GM21423 (cell line): ENCODE data around the gene WFIKKN2.

Experiments used
- ATAC-seq: cut with Tn5 transposase; IDR thresholded peaks from one replicate; pipeline ENCODE4 v1.9.1; 2021; ENCODE audit warnings: mild to moderate bottlenecking, moderate library complexity; ENCODE audit not compliant: unreplicated experiment

The WFIKKN2 gene

GRCh38 chr17:50807675-50808074 lies 27.7 kb upstream of the WFIKKN2 start:
- no peak for ATAC-seq

- no peak for ATAC-seq
These were observed 27.0 kb upstream of the WFIKKN2 start for GRCh38 chr17:50808413-50808812.

GRCh38 chr17:50808888-50809287 lies 26.5 kb upstream of the WFIKKN2 start:
- ATAC-seq, result no peak

- no peak for ATAC-seq
These were observed 21.8 kb upstream of the WFIKKN2 start for GRCh38 chr17:50813583-50813982.

GRCh38 chr17:50815400-50815799 lies 20.0 kb upstream of the WFIKKN2 start:
- ATAC-seq, result no peak

- ATAC-seq, result no peak
These were observed 19.1 kb upstream of the WFIKKN2 start for GRCh38 chr17:50816271-50816670.

GRCh38 chr17:50816771-50817751 lies 18.3 kb upstream of the WFIKKN2 start:
- ATAC-seq, result no peak

GRCh38 chr17:50817838-50818237 lies 17.5 kb upstream of the WFIKKN2 start:
- ATAC-seq, result no peak

GRCh38 chr17:50818261-50818660 lies 17.1 kb upstream of the WFIKKN2 start:
- no peak for ATAC-seq

GRCh38 chr17:50818921-50819657 lies 16.3 kb upstream of the WFIKKN2 start:
- no peak for ATAC-seq

- ATAC-seq, result no peak
These were observed 14.7 kb upstream of the WFIKKN2 start for GRCh38 chr17:50820651-50821050.

GRCh38 chr17:50822550-50822949 lies 12.8 kb upstream of the WFIKKN2 start:
- ATAC-seq, result no peak

GRCh38 chr17:50824429-50824828 lies 11.0 kb upstream of the WFIKKN2 start:
- no peak for ATAC-seq

GRCh38 chr17:50825188-50825587 lies 10.2 kb upstream of the WFIKKN2 start:
- ATAC-seq, result no peak

GRCh38 chr17:50828508-50829170 lies 6.7 kb upstream of the WFIKKN2 start:
- ATAC-seq, result no peak

- no peak for ATAC-seq
These were observed 6.1 kb upstream of the WFIKKN2 start for GRCh38 chr17:50829332-50829731.

GRCh38 chr17:50830352-50830751 lies 5.0 kb upstream of the WFIKKN2 start:
- ATAC-seq, result no peak

GRCh38 chr17:50830994-50831393 lies 4.4 kb upstream of the WFIKKN2 start:
- no peak for ATAC-seq

GRCh38 chr17:50831471-50831928 lies 3.9 kb upstream of the WFIKKN2 start:
- ATAC-seq, result no peak

- no peak for ATAC-seq
These were observed 3.0 kb upstream of the WFIKKN2 start for GRCh38 chr17:50832267-50832863.

GRCh38 chr17:50832864-50833381 lies 2.5 kb upstream of the WFIKKN2 start:
- no peak for ATAC-seq
